ENCODE measurements around the gene IL13. TPM values are rescaled to one million over a fixed set of nuclear protein-coding genes. Genes with fewer than 3 reads are reported as not detected.

The IL13 gene
- total RNA-seq, 1 donor from 2014 or later, result 32.6 TPM

DNA sequence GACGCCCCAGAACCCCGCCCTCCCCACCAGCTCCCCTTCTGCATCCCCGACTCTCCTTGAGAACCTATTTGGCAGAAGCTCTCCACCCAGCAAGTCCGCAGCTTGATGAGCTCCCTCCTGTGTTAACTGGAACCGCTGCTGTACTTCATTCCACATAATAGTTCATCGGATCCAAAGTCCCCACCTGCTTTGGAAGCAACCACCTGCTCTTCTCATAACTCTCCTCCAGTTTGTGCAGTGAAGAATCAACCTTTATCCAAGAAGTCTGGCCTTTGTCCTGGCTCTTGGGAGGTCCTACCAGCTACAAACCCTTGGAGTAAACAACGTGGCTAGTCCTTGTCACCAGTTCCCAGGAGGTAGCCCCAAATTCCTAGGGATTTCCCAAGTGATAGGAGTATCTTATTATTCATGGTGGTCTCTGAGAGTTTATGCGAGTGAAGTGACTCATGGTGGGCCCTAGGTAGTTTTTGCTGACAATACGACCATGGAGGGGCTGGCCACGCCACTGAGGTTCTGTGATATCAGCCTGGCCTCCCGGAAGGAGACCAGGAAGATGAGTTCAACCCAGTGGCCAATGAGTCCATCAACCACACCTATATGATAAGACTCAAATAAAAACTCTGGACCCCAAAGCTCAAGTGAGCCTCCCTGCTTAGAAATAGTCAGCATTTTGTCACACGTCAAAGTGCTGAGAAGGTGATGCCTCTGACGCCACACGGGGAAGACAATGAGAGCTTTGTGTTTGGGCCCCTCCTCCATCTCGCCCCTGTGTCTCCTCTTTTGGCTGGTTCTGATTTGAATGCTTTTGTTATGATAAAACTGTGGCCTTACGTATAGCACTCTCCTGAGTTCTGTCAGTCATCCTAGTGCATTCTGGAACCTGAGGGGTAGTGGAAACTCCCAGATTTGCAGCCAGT lies 12.3 kb downstream of the IL13 start:
- intact Hi-C loops (cut with micrococcal nuclease), result loop anchor here (5.0 kb wide), 1 partner anchor 33 kb away; no protein-coding TSS in a partner anchor

DNA sequence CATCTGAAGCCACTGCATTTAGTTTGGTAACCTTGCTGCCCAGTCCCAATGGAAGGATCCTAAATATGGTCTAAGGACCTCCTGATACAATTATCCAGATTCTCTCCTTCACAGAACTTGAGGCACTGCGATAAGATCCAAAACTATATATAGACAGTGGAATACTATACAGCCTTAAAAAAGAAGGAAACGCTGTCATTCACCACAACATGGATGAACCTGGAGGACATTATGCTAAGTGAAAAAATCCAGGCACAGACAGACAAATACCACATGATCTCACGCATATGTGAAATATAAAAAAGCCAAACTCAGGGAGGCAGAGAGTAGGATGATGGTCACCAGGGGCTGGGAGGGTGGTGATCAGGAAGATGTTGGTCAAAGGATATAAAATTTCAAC lies 13.0 kb downstream of the IL13 start:
- intact Hi-C loops (cut with micrococcal nuclease), result loop anchor here (5.0 kb wide), 1 partner anchor 34 kb away; no protein-coding TSS in a partner anchor

DNA sequence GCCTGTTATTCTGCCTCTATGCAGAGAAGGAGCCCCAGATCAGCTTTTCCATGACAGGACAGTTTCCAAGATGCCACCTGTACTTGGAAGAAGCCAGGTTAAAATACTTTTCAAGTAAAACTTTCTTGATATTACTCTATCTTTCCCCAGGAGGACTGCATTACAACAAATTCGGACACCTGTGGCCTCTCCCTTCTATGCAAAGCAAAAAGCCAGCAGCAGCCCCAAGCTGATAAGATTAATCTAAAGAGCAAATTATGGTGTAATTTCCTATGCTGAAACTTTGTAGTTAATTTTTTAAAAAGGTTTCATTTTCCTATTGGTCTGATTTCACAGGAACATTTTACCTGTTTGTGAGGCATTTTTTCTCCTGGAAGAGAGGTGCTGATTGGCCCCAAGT lies 15.5 kb downstream of the IL13 start:
- intact Hi-C loops (cut with micrococcal nuclease), result loop anchor here (5.0 kb wide), 1 partner anchor 36 kb away; no protein-coding TSS in a partner anchor

DNA sequence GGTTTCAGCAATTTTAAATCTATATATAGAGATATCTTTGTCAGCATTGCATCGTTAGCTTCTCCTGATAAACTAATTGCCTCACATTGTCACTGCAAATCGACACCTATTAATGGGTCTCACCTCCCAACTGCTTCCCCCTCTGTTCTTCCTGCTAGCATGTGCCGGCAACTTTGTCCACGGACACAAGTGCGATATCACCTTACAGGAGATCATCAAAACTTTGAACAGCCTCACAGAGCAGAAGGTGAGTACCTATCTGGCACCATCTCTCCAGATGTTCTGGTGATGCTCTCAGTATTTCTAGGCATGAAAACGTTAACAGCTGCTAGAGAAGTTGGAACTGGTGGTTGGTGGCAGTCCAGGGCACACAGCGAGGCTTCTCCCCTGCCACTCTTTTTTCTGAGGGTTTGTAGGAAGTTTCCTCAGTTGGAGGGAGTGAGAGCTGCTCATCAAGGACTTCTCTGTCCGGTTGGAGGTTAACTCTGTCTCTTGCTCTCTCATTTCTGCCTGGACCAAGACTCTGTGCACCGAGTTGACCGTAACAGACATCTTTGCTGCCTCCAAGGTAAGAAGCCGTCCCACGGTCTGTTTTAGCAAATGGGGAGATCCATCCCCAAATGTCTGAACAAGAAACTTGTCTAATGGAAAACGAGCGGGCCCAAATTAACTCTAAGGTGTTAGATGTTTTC lies 16.1 kb downstream of the IL13 start, which contains the start of gene IL4:
Gene IL4 (plus strand): TSS at position 51 of the 692 bp plus-strand sequence. CDS start 62 bp downstream, at position 113.
- intact Hi-C loops (cut with micrococcal nuclease), result loop anchor here (5.0 kb wide), 1 partner anchor 37 kb away; no protein-coding TSS in a partner anchor

DNA sequence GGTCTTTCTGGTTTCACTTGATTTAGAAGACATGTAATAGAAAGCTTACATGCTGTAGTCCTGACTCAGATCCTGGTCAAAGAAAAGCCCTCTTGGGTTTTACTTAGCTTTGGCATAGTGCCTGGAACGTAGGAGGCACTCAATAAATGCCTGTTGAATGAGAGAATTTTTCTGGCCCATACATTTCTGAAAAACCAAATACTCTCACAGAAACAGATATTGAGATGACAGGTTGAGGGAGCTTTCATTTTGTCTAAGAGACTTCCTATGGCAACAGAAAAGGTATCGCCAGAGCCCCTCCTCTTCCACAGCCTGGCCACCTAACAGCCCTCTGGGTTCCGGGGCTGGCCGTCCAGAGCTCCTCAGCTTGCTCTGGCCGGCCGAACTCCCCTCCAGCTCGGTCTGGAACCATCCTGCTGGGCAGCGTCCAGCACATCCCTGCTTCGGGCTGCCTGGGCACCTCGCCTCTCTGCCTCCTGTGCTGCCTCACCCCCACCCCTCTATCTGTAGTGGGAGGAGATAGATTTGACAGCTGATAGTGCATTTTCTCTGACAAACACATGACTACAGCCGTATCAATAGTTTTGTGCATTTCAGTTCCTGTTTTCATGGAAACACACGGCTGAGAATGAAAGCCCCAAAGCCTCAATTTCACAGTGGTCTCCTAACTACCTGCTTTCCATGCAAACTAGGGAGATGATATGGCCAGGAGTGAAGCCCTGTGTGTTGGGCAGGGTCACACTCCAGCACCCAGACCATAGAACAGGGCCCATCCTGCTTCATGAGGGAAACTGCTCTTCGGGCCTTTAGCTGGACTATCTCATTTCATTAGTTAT lies 16.9 kb downstream of the IL13 start:
- intact Hi-C loops (cut with micrococcal nuclease), result loop anchor here (5.0 kb wide), 1 partner anchor 38 kb away; no protein-coding TSS in a partner anchor

DNA sequence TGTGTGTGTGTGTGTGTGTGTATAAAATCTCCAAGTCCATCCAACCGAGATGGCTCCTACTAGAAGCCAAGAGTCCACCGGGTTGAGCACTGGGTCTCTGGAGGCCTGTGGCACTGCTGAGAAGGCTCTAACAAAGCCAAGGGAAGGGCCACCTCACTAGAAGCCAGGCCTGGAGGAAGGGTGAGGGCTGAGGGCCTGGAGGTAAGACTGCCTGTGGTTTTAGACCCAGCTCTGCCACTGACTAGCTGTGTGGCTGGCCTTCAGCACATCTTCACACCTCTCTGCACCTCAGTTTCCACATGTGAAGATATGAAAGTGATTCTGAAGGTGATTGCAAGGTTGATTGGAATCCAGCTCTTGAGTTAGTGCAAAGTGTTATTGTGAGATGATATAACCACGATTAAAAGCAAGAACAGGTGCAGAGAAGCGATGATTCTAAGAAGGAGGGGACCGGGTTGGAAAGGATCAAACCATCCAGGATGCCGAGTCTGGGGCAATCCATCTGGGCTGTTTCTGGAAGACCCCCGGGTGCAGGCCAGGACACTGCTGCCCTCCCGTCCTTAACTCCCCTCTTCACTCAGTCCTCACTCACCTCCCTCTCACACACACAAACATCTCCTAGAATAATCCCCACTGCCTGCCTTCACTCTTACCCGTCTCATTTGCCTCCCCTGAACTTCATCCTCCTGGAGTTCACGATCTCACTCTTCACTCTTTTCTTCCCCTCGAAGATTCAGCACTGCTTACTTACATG lies 18.1 kb downstream of the IL13 start:
- intact Hi-C loops (cut with micrococcal nuclease), result loop anchor here (1.0 kb wide), 1 partner anchor 12 kb away; no protein-coding TSS in a partner anchor

DNA sequence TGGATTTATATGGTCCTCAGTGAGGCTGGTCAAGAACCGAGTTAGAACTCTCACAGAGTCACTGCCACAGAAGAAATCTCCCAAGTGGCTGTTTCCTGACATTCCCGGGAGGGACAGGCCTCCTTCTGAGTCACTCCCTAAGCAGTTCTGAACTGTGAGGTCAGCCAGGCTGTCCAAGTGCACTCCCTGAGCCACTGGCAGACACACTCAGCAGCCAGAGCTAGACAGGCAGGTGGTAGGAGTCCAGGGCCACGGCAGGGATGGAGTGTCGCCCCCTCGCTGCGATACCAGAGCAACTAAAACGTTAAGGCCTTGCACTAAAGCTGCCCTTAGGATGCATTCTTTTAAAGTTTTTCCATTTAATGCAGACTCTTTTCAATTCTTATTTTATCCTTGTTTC lies 19.2 kb downstream of the IL13 start:
- intact Hi-C loops (cut with micrococcal nuclease), result no loop called here

DNA sequence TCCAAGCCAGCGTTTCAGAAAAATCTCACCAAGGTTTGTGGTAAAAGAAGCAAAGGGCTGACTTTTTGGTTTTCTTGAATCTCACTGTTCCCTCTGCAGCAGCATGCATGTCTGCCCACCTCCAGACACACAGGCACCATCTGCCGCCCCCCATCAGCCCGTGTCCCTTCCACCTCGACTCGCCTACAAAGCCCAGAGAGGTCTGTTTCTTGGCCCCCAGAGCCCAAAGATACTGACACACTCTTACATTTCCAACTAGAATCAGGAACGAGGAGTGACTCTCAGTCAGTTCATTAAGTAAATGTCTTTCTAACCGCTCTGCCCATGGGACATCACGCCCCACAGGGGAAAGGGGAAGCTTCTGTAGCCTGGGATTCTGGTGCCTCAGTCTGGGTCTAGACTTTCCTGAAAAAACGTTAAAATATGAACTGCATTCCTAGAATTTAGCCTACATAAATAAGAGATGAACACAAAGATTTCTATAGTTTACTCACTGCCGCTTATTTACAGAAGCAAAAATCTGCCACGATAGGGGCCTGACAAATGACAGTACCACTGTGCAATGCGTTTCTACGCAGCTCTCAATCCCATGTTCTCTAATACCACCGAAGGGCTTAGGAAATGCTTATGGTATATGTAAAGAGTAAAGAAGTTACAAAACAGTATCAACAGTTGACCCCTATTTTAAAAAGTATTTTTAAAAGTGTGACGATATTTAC lies 19.9 kb downstream of the IL13 start:
- intact Hi-C loops (cut with micrococcal nuclease), result no loop called here

DNA sequence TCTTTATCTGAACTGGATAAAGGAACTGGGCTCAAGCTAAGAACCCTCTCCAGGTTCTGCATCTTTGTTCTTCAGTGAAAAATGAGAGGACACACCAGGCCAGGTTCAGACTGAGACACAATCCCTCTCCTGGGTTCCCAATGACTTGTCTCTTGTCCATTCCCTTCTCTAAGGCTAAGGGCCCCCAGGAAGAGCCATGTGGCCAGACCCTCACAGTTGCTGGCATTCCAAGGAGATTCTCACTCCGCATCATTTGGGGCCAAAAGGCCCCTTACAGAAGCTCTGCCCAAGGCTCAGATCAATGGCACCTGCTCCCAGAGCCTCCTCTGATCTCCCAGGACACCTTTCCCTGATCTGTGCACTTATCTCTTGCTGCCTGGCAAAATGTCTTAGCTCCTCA lies 20.8 kb downstream of the IL13 start:
- intact Hi-C loops (cut with micrococcal nuclease), result no loop called here

DNA sequence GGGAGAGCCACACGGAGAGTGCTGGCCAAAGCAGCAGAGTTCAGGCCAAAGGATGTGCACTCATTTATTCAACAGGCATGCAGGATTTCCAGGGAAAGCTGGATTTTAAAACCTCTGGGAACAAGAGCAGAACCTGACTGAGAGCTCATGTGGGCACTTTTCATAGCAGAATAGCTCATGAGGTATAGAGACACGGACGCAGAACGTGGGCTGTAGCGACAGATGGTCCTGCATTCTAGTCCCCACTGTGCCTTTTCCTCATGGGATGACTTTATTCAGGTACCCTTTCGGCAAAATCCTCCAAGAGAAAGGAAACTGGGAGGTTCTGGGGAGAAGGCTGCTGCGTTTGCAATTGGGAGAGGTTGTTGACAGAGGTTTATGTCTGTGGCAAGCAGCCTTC lies 21.2 kb downstream of the IL13 start:
- intact Hi-C loops (cut with micrococcal nuclease), result no loop called here

DNA sequence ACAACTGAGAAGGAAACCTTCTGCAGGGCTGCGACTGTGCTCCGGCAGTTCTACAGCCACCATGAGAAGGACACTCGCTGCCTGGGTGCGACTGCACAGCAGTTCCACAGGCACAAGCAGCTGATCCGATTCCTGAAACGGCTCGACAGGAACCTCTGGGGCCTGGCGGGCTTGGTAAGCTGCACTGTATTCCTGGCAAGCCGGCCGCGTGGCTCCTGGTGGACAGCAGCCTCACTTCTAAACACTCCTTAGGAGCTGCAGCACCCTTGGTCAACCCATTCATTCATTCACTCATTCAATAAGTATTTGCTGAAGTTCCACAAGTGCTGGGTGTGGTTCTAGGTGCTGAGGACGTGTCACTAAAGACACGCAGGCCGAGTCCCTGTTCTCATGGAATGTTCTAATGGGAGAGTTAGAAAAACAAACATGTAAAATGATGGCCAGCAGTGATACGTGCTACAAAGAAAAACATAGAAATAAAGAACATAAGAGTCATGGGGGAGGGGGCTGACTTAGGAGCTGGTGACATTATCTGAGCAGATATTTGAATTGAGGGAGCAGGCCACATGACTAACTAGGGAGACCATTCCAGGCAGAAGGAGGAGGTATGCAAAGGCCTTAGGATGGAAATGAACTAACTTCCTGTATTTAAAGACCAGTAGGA lies 21.9 kb downstream of the IL13 start:
- intact Hi-C loops (cut with micrococcal nuclease), result no loop called here

DNA sequence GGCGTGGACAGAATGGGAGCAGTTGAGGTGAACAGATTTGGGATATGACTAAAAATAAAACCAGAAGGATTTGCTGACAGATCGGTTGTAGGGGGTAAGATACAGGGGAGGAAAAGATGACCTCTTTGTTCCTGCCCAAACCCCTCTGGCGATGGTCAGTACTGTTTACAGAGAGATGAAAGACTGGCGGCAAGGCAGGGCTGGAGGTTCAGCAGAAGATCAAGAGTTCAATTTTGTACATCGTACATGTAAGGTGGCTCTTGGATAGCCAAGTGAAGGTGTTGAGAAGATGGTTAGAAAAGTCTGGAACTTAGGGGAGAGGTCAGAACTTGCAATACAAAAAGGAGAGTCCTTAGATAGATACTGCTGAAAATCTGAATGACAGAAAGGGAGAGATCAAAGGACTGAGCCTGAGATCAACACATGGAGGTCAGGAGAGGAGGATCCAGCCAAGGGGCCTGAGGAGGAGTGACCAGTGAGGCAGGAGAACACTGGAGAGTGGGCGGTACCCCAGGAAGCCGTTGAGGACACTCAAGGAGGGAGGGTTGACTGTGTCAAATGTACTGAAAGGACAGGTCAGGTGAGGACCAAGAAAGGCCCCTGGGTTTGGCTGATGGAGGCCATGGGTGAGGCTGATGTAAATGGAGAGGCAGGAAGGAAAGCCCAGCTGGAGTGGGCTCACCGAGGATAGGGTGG lies 23.0 kb downstream of the IL13 start:
- intact Hi-C loops (cut with micrococcal nuclease), result no loop called here

DNA sequence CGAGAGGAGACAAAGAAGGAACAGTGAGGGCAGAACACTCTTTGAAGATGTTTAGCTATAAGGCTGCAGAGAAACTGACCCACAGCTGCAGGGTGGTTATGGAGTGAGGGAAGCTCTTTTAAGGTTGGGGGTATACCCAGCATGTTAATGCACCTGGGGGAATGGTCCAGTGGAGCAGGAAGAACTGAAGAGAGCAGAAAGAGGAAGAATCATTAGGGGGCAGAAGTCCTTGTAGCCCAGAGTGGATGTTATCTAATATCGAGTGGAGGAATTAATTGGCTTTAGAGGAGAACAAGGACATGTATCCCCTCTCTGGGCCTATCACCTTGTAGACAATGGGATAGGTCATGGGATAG lies 23.5 kb downstream of the IL13 start:
- intact Hi-C loops (cut with micrococcal nuclease), result no loop called here

DNA sequence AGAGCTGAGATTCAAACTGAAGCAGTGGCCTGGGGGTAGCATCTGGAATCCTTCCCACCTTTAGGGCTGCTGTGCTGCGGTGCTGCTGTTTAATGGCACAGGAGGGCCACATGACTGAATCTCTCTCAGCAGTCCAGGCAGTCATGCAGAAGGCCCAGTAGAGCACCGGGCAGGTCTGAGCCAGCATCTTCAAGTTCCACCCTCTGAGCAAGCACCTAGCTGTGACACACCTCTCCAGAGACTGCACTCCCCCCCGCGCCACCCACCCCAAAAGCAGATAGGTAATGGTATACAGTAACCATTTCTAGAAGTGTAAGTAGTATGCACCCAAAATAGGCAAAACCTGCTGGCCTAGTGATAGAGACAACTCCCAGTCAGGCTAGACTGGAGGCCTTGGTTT lies 24.0 kb downstream of the IL13 start:
- intact Hi-C loops (cut with micrococcal nuclease), result no loop called here

DNA sequence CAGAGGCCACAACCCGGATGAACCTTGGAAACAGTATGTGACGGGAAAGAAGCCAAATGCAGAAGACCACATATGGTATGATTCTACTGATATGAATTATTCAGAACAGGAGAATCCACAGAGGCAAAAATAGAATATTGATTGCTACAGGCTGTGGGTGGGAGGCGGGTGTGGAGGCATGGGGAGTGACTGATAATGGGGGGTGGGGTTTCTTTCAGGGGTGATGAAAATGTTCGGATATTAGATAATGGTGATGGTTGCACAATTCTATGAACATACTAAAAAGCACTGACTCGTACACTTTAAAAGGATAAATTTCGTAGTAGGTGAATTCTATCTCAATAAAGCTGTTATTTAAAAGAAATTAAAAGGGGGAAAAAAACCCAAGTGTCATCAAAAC lies 26.5 kb downstream of the IL13 start:
- intact Hi-C loops (cut with micrococcal nuclease), result no loop called here

DNA sequence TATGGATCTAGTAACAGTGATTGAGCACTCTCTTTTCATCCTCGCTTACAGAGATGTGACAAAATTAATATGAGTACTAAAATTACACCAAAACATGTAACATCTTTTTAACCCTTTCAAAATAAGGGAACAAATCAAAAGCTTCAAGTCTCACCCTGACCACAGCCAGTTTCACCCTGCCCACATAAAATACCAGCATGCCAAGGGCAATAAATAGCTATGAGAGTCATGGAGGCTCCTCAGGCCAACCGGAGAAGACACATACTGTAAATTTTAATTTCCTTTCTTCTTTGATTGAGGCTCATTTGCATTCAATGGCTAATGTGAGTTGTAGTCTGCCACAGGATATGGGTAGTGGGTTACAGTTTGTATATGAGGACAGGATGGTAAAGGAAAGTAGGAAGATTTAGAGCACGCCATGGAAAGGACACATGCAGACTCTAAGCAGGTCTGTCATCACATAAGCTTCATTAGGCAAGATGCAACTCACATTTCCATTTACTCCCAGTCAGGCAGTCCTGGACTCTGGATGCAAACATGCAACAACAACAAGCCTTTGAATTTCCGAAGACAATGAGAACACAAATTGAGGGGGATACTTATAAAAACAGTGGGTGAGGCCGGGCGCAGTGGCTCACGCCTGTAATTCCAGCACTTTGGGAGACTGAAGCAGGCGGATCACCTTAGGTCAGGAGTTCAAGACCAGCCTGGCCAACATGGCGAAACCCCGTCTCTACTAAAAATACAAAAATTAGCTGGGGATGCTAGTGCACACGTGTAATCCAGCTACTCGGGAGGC lies 27.1 kb downstream of the IL13 start:
- intact Hi-C loops (cut with micrococcal nuclease), result loop anchor here (5.0 kb wide), 1 partner anchor 52 kb away; the partner anchor contains the start of gene KIF3A

DNA sequence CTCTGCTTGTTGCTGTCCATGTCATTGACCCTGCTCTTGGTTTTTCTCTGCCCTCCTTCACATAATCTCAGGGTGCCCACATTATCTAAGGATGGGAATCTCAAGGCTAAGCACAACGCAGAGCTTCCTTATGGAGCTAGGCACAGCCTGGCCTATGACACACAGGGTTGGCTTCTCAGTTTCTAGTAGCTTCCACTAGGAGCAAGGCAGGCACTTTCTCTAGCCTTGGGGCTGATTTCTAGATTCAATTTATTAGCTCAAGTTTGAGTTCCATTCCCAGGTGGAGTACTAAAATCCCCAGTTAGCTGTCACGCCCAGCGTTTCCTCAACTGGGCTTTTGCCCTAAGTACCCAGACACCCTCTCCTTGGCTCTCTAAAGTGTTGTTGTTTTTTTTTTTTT lies 28.2 kb downstream of the IL13 start:
- intact Hi-C loops (cut with micrococcal nuclease), result loop anchor here (5.0 kb wide), 1 partner anchor 51 kb away; the partner anchor contains the start of gene KIF3A

DNA sequence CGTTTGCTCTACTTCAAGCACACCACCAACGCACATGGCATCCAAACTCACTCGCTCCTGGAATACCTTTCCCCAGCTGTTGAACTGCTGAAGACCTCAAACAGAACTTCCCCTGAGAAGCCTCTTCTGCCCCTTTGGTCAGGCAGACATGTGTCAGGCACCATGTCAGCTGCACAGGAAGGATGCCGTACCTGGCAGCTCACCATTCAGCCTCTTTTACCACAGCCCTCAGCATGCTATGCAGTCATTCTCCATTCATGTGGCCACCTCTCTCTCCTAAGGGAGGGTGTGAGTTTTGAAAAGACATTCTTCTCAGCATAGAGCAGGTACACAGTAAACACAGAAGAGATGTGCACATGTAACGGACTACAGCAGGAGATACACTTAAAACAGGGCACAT lies 30.0 kb downstream of the IL13 start:
- intact Hi-C loops (cut with micrococcal nuclease), result loop anchor here (1.0 to 5.0 kb wide), 4 partner anchors 12 to 53 kb away; partner anchors contain the start of gene KIF3A

Data from T-helper 2 cell treated with Interferon-gamma antibody and Interleukin-4, amounts not matched to agents 100 ng/mL and 5 ng/mL, for 36 hours (primary cell).